ENCODE data around the gene ATXN7L1.

DNA sequence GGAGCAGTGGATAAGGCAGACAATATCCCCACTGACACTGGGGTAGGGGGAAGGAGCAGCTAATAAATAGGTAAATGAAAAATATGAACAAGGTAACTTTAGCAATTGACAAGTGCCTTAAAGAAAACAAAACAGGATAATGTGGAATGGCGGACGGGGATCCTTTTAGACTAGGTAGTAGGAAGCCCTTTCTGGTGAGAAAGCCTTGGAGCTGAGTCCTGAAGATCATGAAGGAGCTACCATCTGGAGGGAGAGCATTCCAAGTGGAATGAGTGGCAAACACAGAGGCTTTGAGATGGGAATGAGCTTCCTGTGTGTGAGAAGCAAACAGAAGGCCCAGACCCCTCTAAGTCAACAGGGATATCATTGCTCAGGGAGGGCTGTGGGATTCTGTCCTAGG is 16.0 kb upstream of the ATXN7L1 start:
- TF ChIP-seq GATA2 (IDR thresholded peaks at IDR 0.05; ENCODE audit: low read depth, low read length) = no peak
- TF ChIP-seq GATA3 (IDR thresholded peaks at IDR 0.05; ENCODE audit: low read depth, low read length) = no peak

All from SH-SY5Y (cell line).